ENCODE results near the gene CBX1. TPM values are rescaled to one million over a fixed set of nuclear protein-coding genes. Genes with fewer than 3 reads are reported as not detected.
A peak's percentile ranks its signal among the peaks of the same experiment; 100 is the strongest.

CBX1 gene
- total RNA-seq (10 to 100 TPM; 29.2 to 37.9 (median 34.5) TPM), polyA plus RNA-seq (31.1 TPM)
- long read RNA-seq, donor 1, partial matches to known transcripts = 4 of 10 reads
- long read RNA-seq, donor 1, other reads (novel, unspliced or antisense) = 2 of 10 reads
- long read RNA-seq, donor 2, transcript CBX1-201 (5 exons, 2,232 nt) = major isoform, 5 of 5 reads
- long read RNA-seq, donor 2, partial matches to known transcripts = 0 of 5 reads
- long read RNA-seq, donor 2, other reads (novel, unspliced or antisense) = 0 of 5 reads
- long read RNA-seq, donor 3, transcript CBX1-201 (5 exons, 2,232 nt) = major isoform, 7 of 12 reads
- long read RNA-seq, donor 3, partial matches to known transcripts = 3 of 12 reads
- long read RNA-seq, donor 3, other reads (novel, unspliced or antisense) = 2 of 12 reads
- long read RNA-seq, donor 4, partial matches to known transcripts = 3 of 4 reads
- long read RNA-seq, donor 4, other reads (novel, unspliced or antisense) = 0 of 4 reads

GRCh38 chr17:48101012-48101720 is at the start of gene CBX1:
CBX1 (minus strand) TSS chr17:48101478; CDS start chr17:48077004, 24,474 bp downstream.
- Histone ChIP-seq H3K27ac (ENCODE audit: low read length) (peak within 1 kb of the TSS; percentile 93), H3K4me1 (ENCODE audit: control insufficient read depth, insufficient read depth, low read length) (no peaks in the 10 kb centered on the region), H3K27me3 (ENCODE audit: control insufficient read depth, insufficient read depth) (no peaks in the 10 kb centered on the region), H3K9me3 (ENCODE audit: control insufficient read depth, low read length) (no peaks in the 10 kb centered on the region), H3K4me3 (ENCODE audit: low read length) (peak within 1 kb of the TSS; percentile 97)
- ATAC-seq (peak; percentile 99), DNase-seq (peak; percentile 96 to 99 (median 98))
- WGBS = under 1% methylated on average over 79 of the region's 79 CpGs
- intact Hi-C loops (cut with DNase I) = loop anchor here in 1 of 4 donors (10.0 kb wide), 1 partner anchor 76 kb away; no protein-coding TSS in a partner anchor

- ATAC-seq (no peak), DNase-seq (no peak)
- Histone ChIP-seq H3K4me1 (ENCODE audit: control insufficient read depth, insufficient read depth, low read length) (no peaks in the 10 kb centered on the region), H3K27ac (ENCODE audit: low read length) (no peak overlapping the region), H3K27me3 (ENCODE audit: control insufficient read depth, insufficient read depth) (peaks cover 6% of the 10 kb centered on the region), H3K9me3 (ENCODE audit: control insufficient read depth, low read length) (no peaks in the 10 kb centered on the region), H3K4me3 (ENCODE audit: low read length) (no peak overlapping the region)
- intact Hi-C loops (cut with DNase I) = no loop called here
- 62% methylated on average over 11 of the region's 11 CpGs for WGBS
Observed at GRCh38 chr17:48150597-48151001, 49.3 kb upstream of the CBX1 start.

DNA sequence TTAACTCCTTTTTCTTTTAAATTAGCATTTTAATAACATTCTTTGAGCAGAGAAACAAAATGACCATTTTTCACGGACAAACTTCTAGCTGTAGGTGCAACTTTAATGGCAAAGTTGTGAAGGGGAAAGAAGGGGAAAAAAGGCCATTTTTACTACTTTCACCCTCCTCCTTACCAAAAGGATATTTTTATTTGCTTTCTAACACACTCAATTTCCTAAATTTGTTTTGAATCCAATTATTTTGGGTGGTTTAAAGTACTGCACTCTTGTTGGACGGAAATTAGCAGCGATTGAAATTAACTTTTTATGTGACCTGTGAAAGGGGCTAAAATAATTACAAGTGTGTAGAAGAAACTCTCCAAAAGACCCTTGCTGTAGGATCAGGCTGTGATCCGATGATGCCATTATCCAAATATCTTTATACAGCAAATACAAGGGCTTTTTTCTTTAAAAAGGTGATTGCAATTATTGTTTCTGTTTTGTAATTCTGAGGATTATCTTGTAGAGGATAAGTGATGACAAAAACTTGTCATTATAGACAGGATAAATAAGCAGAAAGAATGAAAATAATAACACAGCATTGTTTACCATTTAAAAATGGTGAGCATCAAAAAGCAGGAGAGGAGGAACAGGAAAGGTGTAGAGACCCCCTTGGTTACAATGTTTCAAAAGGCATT is 48.6 kb upstream of the CBX1 start:
- no peak overlapping the region for H3K27ac ChIP-seq (ENCODE audit: low read length)
- WGBS = 76% methylated on average over 4 of the region's 4 CpGs
- H3K9me3 ChIP-seq (ENCODE audit: control insufficient read depth, low read length) = no peaks in the 10 kb centered on the region
- H3K4me1 ChIP-seq (ENCODE audit: control insufficient read depth, insufficient read depth, low read length) = no peaks in the 10 kb centered on the region
- H3K4me3 ChIP-seq (ENCODE audit: low read length) = no peak overlapping the region
- intact Hi-C loops (cut with DNase I) = loop anchor here in 1 of 4 donors (10.0 kb wide), 1 partner anchor 475 kb away; the partner anchor contains the start of gene HOXB9
- H3K27me3 ChIP-seq (ENCODE audit: control insufficient read depth, insufficient read depth) = peaks cover 6% of the 10 kb centered on the region
- DNase-seq (no peak), ATAC-seq (no peak)

DNA sequence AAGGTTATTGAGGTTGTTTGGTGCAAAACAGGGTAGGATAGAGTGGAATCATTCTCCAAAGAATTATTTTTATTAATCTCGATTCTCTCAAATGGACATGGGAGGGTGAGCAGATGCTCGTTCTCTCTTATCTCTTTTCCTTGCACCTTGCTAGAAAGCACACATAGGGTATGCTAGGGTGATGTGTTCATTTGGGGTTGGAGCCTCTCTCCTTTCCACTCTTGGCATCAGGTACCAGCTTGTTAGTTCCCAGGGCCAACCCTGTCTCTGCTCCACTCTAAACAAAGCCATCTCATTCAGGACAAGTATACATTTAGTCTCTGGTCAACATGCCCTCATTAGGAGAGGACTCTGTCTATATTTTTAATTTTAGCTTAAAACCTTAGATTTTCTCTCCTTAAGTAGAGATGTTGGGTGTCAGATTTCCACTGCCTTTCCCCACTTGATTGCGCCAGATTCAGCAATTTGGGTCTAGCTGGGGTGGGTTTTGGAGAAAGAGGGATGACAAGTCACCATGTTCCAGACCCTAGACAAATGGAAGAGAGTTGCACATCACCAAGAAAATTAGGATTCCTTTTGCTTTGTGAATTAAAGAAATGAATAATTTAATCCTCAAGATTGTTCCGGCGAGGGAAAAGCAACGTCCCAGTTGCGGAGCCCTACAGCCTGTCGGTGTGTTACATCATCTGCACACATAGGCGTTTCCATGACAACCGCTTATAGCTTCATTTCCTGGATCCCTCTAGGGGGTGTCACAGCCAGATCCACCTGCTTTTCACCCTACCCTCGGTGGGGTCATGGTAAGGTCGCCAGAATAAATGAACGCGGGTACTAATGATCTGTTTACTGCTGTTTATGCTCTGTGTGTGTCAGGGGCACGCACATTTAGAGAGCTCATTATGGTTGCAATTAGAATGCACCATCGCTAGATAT is 47.8 kb upstream of the CBX1 start:
- 51% methylated on average over 16 of the region's 16 CpGs for WGBS
- Histone ChIP-seq H3K4me3 (ENCODE audit: low read length) (no peak overlapping the region), H3K9me3 (ENCODE audit: control insufficient read depth, low read length) (no peaks in the 10 kb centered on the region), H3K27me3 (ENCODE audit: control insufficient read depth, insufficient read depth) (peaks cover 6% of the 10 kb centered on the region), H3K27ac (ENCODE audit: low read length) (no peak overlapping the region), H3K4me1 (ENCODE audit: control insufficient read depth, insufficient read depth, low read length) (no peaks in the 10 kb centered on the region)
- DNase-seq = no peak
- no peak for ATAC-seq
- intact Hi-C loops (cut with DNase I) = loop anchor here in 1 of 4 donors (10.0 kb wide), 1 partner anchor 476 kb away; the partner anchor contains the start of gene HOXB9

DNA sequence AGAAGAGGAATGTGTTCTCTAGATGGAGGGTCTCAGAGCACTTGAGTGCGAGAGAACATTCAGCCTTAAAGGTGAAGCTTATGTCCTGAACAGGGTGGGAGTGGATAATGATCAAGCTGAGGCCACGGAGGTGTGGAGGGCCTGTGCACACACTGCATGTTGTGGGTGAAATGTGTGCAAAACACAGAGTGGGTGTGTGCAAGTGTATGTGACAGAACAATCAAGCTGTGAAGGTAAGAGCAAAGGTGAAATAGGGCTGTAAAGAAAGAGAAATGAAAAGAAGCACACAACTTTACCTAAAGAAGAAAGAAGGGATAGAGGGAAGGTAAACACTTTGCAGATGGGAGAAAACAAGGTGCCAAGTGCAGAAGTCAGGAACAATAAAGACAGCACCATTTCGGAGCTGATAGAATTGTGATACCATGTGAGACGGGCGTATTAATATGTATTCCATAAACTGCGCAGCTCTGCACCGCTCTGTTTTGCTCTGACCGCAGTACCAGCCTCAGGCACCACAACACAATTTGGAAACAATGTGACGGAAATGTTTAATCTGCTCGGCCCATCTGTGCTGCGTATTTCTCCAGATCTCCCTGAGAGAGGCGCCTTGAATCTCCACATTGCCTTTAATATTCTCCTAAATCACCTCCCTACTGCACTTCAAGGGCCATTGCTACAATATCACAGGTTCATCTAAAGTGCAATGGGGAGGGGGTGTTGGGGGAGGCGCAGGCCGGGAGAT is 46.9 kb upstream of the CBX1 start:
- Histone ChIP-seq H3K27me3 (ENCODE audit: control insufficient read depth, insufficient read depth) (peaks cover 6% of the 10 kb centered on the region), H3K27ac (ENCODE audit: low read length) (no peak overlapping the region), H3K9me3 (ENCODE audit: control insufficient read depth, low read length) (no peaks in the 10 kb centered on the region), H3K4me3 (ENCODE audit: low read length) (no peak overlapping the region), H3K4me1 (ENCODE audit: control insufficient read depth, insufficient read depth, low read length) (no peaks in the 10 kb centered on the region)
- ATAC-seq = no peak
- 78% methylated on average over 14 of the region's 14 CpGs for WGBS
- intact Hi-C loops (cut with DNase I) = loop anchor here in 1 of 4 donors (10.0 kb wide), 1 partner anchor 477 kb away; the partner anchor contains the start of gene HOXB9
- DNase-seq = no peak

- intact Hi-C loops (cut with DNase I) = loop anchor here in 1 of 4 donors (10.0 kb wide), 1 partner anchor 480 kb away; the partner anchor contains the start of gene HOXB9
- ATAC-seq = no peak
- peaks cover 6% of the 10 kb centered on the region for H3K27me3 ChIP-seq (ENCODE audit: control insufficient read depth, insufficient read depth)
- H3K27ac ChIP-seq (ENCODE audit: low read length) = no peak overlapping the region
- DNase-seq = no peak
- H3K4me3 ChIP-seq (ENCODE audit: low read length) = no peak overlapping the region
- no peaks in the 10 kb centered on the region for H3K4me1 ChIP-seq (ENCODE audit: control insufficient read depth, insufficient read depth, low read length)
- H3K9me3 ChIP-seq (ENCODE audit: control insufficient read depth, low read length) = no peaks in the 10 kb centered on the region
- 98% methylated on average over 3 of the region's 3 CpGs for WGBS
Observed at GRCh38 chr17:48144976-48145798, 43.9 kb upstream of the CBX1 start.

GRCh38 chr17:48144231-48144630 is 43.0 kb upstream of the CBX1 start:
- WGBS = 58% methylated on average over 8 of the region's 8 CpGs
- peaks cover 6% of the 10 kb centered on the region for H3K27me3 ChIP-seq (ENCODE audit: control insufficient read depth, insufficient read depth)
- no peak overlapping the region for H3K4me3 ChIP-seq (ENCODE audit: low read length)
- no peaks in the 10 kb centered on the region for H3K9me3 ChIP-seq (ENCODE audit: control insufficient read depth, low read length)
- DNase-seq (no peak), ATAC-seq (no peak)
- intact Hi-C loops (cut with DNase I) = loop anchor here in 1 of 4 donors (10.0 kb wide), 1 partner anchor 481 kb away; the partner anchor contains the start of gene HOXB9
- H3K27ac ChIP-seq (ENCODE audit: low read length) = no peak overlapping the region
- no peaks in the 10 kb centered on the region for H3K4me1 ChIP-seq (ENCODE audit: control insufficient read depth, insufficient read depth, low read length)

GRCh38 chr17:48143629-48144028 is 42.4 kb upstream of the CBX1 start:
- WGBS = 28% methylated on average over 6 of the region's 6 CpGs
- peaks cover 6% of the 10 kb centered on the region for H3K27me3 ChIP-seq (ENCODE audit: control insufficient read depth, insufficient read depth)
- H3K9me3 ChIP-seq (ENCODE audit: control insufficient read depth, low read length) = no peaks in the 10 kb centered on the region
- H3K27ac ChIP-seq (ENCODE audit: low read length) = no peak overlapping the region
- no peak for ATAC-seq
- no peak for DNase-seq
- no peaks in the 10 kb centered on the region for H3K4me1 ChIP-seq (ENCODE audit: control insufficient read depth, insufficient read depth, low read length)
- H3K4me3 ChIP-seq (ENCODE audit: low read length) = no peak overlapping the region
- intact Hi-C loops (cut with DNase I) = loop anchor here in 1 of 4 donors (10.0 kb wide), 1 partner anchor 481 kb away; the partner anchor contains the start of gene HOXB9

DNA sequence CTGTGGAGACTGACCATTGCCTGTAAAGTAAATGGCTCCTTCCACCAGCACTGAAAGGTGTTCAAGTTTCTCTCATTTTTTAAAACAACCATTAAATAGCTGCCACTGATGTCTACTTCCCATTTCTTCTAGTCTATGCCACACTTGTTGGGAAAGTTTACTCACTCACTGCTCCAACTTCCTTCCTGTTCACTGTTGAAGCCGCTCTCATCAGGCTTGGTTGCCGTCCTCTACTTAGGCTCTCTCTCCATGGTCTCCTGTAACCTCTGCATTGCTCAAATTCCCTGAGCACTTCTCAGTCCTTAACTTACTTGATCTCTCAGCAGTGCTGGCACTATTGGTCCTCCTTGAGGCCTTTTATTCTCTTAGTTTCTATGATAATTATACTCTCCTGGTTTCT is 38.7 kb upstream of the CBX1 start:
- no peak for DNase-seq
- 40% methylated on average over 2 of the region's 2 CpGs for WGBS
- intact Hi-C loops (cut with DNase I) = loop anchor here in 1 of 4 donors (10.0 kb wide), 1 partner anchor 485 kb away; the partner anchor contains the start of gene HOXB9
- Histone ChIP-seq H3K9me3 (ENCODE audit: control insufficient read depth, low read length) (no peaks in the 10 kb centered on the region), H3K4me3 (ENCODE audit: low read length) (no peak overlapping the region), H3K27ac (ENCODE audit: low read length) (no peak overlapping the region), H3K4me1 (ENCODE audit: control insufficient read depth, insufficient read depth, low read length) (no peaks in the 10 kb centered on the region), H3K27me3 (ENCODE audit: control insufficient read depth, insufficient read depth) (no peaks in the 10 kb centered on the region)
- ATAC-seq = peak; percentile 37 to 43

Measured in right cardiac atrium (tissue), 5 donors.